ENCODE results near the gene SP4.

DNA sequence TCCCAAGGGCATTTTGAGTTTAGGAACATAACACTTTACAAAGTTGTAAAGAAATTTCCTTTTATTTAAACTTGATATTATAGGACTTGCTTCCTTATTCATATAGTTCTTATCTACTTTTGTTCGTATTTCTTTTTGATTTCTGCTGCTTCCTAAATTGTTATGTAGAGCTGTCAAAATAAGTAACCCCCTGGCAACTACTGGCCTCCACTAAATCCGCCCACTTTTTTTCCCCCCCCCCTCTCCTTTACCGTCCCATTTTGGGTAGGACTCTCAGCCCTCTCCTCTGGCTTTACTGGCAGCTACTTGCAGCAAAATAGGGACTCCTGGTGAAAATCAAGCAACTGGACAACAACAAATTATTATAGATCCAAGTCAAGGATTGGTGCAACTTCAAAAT lies 1.1 kb downstream of the SP4 start:
- TF ChIP-seq, protein P1, sequence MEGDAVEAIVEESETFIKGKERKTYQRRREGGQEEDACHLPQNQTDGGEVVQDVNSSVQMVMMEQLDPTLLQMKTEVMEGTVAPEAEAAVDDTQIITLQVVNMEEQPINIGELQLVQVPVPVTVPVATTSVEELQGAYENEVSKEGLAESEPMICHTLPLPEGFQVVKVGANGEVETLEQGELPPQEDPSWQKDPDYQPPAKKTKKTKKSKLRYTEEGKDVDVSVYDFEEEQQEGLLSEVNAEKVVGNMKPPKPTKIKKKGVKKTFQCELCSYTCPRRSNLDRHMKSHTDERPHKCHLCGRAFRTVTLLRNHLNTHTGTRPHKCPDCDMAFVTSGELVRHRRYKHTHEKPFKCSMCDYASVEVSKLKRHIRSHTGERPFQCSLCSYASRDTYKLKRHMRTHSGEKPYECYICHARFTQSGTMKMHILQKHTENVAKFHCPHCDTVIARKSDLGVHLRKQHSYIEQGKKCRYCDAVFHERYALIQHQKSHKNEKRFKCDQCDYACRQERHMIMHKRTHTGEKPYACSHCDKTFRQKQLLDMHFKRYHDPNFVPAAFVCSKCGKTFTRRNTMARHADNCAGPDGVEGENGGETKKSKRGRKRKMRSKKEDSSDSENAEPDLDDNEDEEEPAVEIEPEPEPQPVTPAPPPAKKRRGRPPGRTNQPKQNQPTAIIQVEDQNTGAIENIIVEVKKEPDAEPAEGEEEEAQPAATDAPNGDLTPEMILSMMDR (IDR thresholded peaks at IDR 0.05), result no peak
- no peak for TF ChIP-seq EZH2 (IDR thresholded peaks at IDR 0.05)

All from neural progenitor cell (in vitro differentiated cells).